GM19023 (cell line): ENCODE results near the gene RIPOR3.
"Not testable (repeated sequence)": the region's sequence is repeated elsewhere in the genome, so short reads cannot be mapped to it uniquely, and the experiment has no call there.

ENCODE experiments used
- ATAC-seq: cut with Tn5 transposase; IDR thresholded peaks from one replicate; pipeline ENCODE4 v1.9.1; 2021; ENCODE audit warnings: mild to moderate bottlenecking, moderate library complexity; ENCODE audit not compliant: unreplicated experiment

Gene RIPOR3

GRCh38 chr20:50635014-50635557, 56.3 kb downstream of the RIPOR3 start:
- ATAC-seq = no peak

- ATAC-seq = no peak
Measured at GRCh38 chr20:50634191-50634590, 57.2 kb downstream of the RIPOR3 start.

GRCh38 chr20:50633361-50633760, 58.0 kb downstream of the RIPOR3 start:
- no peak for ATAC-seq

- no peak for ATAC-seq
Measured at GRCh38 chr20:50632701-50633100, 58.6 kb downstream of the RIPOR3 start.

GRCh38 chr20:50632236-50632635, 59.1 kb downstream of the RIPOR3 start:
- ATAC-seq = no peak

- ATAC-seq = no peak
Measured at GRCh38 chr20:50630578-50631263, 60.6 kb downstream of the RIPOR3 start.

GRCh38 chr20:50629670-50630045, 61.7 kb downstream of the RIPOR3 start:
- ATAC-seq = no peak

- no peak for ATAC-seq
Measured at GRCh38 chr20:50628853-50629669, 62.3 kb downstream of the RIPOR3 start.

- ATAC-seq = no peak
Measured at GRCh38 chr20:50628332-50628731, 63.0 kb downstream of the RIPOR3 start.

GRCh38 chr20:50627747-50628146, 63.6 kb downstream of the RIPOR3 start:
- no peak for ATAC-seq

GRCh38 chr20:50625986-50626677, 65.2 kb downstream of the RIPOR3 start:
- no peak for ATAC-seq

- no peak for ATAC-seq
Measured at GRCh38 chr20:50624351-50625016, 66.9 kb downstream of the RIPOR3 start.

GRCh38 chr20:50621068-50621665, 70.2 kb downstream of the RIPOR3 start:
- no peak for ATAC-seq

GRCh38 chr20:50620459-50620858, 70.9 kb downstream of the RIPOR3 start:
- not testable (repeated sequence) for ATAC-seq

GRCh38 chr20:50618537-50618936, 72.8 kb downstream of the RIPOR3 start:
- no peak for ATAC-seq

- ATAC-seq = no peak
Measured at GRCh38 chr20:50617022-50617421, 74.3 kb downstream of the RIPOR3 start.

- ATAC-seq = no peak
Measured at GRCh38 chr20:50615407-50615806, 75.9 kb downstream of the RIPOR3 start.

- no peak for ATAC-seq
Measured at GRCh38 chr20:50613438-50614169, 77.7 kb downstream of the RIPOR3 start.

- no peak for ATAC-seq
Measured at GRCh38 chr20:50611128-50611810, 80.1 kb downstream of the RIPOR3 start.
